MCF 10A (cell line): ENCODE data around the gene CPNE6. TPM values are rescaled to one million over a fixed set of nuclear protein-coding genes. Genes with fewer than 3 reads are reported as not detected.

Source experiments
- BruUV-seq: library from RNA; stranded (reverse); fragments of 400-500 nt; replicated peaks from 2 replicates; lab custom pipeline; 2021; lab: Mats Ljungman, UMichigan
- CTCF ChIA-PET: fragments of 300-600 bp; sonication (Branson Sonifier 250); formaldehyde crosslinking; extraction: SDS; loops from one replicate; lab custom pipeline; 2021; ENCODE audit warnings: antibody characterized with exemption, inconsistent platforms; lab: Yijun Ruan, JAX
- POLR2A ChIA-PET: fragments of 300-600, 350-650 bp; sonication (Branson Sonifier 250); formaldehyde crosslinking; extraction: SDS; loops from one replicate; lab custom pipeline; 2020; ENCODE audit warnings: antibody characterized with exemption, inconsistent platforms; lab: Yijun Ruan, JAX
- DNase-seq: peaks from one replicate; pipeline ENCODE4 v3.0.0-alpha.2; 2018; ENCODE audit not compliant: unreplicated experiment
- H3K27ac Mint-ChIP-seq: one replicate; pipeline ENCODE4 v1.8.0; 2022; ENCODE audit warnings: mild to moderate bottlenecking, low read depth, mixed read lengths; ENCODE audit not compliant: unreplicated experiment
- H3K27me3 Mint-ChIP-seq: one replicate; pipeline ENCODE4 v1.8.0; 2022; ENCODE audit warnings: mixed read lengths; ENCODE audit not compliant: insufficient read depth, unreplicated experiment
- H3K36me3 Mint-ChIP-seq: one replicate; pipeline ENCODE4 v1.8.0; 2022; ENCODE audit warnings: mild to moderate bottlenecking, moderate library complexity, mixed read lengths; ENCODE audit not compliant: insufficient read depth, unreplicated experiment
- H3K4me1 Mint-ChIP-seq: one replicate; pipeline ENCODE4 v1.8.0; 2022; ENCODE audit warnings: mixed read lengths; ENCODE audit not compliant: insufficient read depth, unreplicated experiment
- H3K4me3 Mint-ChIP-seq: one replicate; pipeline ENCODE4 v1.8.0; 2022; ENCODE audit warnings: mild to moderate bottlenecking, moderate library complexity, mixed read lengths; ENCODE audit not compliant: unreplicated experiment
- H3K9me3 Mint-ChIP-seq: one replicate; pipeline ENCODE4 v1.8.0; 2022; ENCODE audit warnings: mixed read lengths; ENCODE audit not compliant: unreplicated experiment
- intact Hi-C: fragments of 100-400 bp; cut with micrococcal nuclease; formaldehyde crosslinking; loops from 2 replicates; pipeline ENCODE4 v1.14.1; 2022
- total RNA-seq: library from RNA; stranded (reverse); gene quantifications from 2 replicates; pipeline ENCODE4 v1.2.3, GENCODE V29; 2022
- TF ChIP-seq, protein P1 (sequence below): fragments of 200-600 bp; IDR thresholded peaks from one replicate; pipeline ENCODE4 v1.8.0; 2022; ENCODE audit warnings: antibody characterized with exemption, mild to moderate bottlenecking; ENCODE audit not compliant: unreplicated experiment

The CPNE6 gene
- total RNA-seq, 1 experiment from 2014 or later: not detected

- TF ChIP-seq, protein P1, sequence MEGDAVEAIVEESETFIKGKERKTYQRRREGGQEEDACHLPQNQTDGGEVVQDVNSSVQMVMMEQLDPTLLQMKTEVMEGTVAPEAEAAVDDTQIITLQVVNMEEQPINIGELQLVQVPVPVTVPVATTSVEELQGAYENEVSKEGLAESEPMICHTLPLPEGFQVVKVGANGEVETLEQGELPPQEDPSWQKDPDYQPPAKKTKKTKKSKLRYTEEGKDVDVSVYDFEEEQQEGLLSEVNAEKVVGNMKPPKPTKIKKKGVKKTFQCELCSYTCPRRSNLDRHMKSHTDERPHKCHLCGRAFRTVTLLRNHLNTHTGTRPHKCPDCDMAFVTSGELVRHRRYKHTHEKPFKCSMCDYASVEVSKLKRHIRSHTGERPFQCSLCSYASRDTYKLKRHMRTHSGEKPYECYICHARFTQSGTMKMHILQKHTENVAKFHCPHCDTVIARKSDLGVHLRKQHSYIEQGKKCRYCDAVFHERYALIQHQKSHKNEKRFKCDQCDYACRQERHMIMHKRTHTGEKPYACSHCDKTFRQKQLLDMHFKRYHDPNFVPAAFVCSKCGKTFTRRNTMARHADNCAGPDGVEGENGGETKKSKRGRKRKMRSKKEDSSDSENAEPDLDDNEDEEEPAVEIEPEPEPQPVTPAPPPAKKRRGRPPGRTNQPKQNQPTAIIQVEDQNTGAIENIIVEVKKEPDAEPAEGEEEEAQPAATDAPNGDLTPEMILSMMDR: no peak
- Mint-ChIP-seq H3K4me3 (peak overlapping the region; percentile 97), H3K4me1 (peaks cover 9% of the 10 kb centered on the region), H3K27ac (peak overlapping the region; percentile 99), H3K9me3 (no peaks in the 10 kb centered on the region), H3K27me3 (no peaks in the 10 kb centered on the region), H3K36me3 (peaks cover 29% of the 10 kb centered on the region)
- ChIA-PET POLR2A (interaction anchor here (0.6 to 6.6 kb wide), 40 partner anchors 9 to 1157 kb away, joined by 3 to 252 read pairs (median 4); partner anchors contain the start of genes ACIN1, C14orf119, CHMP4A and CIDEB), CTCF (interaction anchor here (0.6 to 2.1 kb wide), 22 partner anchors 11 to 1229 kb away, joined by 3 to 8 read pairs (median 4); partner anchors contain the start of genes FITM1, PSME1 and PSME2)
- DNase-seq: peak; percentile 94
- intact Hi-C loops: loop anchor here (2.0 kb wide), 1 partner anchor 33 kb away; the partner anchor contains the start of genes PSME2 and RNF31
- BruUV-seq: no TSS peak
These were observed 42.6 kb downstream of the CPNE6 start for GRCh38 chr14:24113801-24114531.

GRCh38 chr14:24114532-24115421 is 43.4 kb downstream of the CPNE6 start, which contains the start of the genes DCAF11 and NRL:
DCAF11 (plus strand) TSS chr14:24114777; CDS start chr14:24115595, 818 bp downstream.
NRL (minus strand) TSS chr14:24114949; CDS start chr14:24082848, 32,101 bp downstream.
- peak; percentile 100 for DNase-seq
- Mint-ChIP-seq H3K27me3 (no peaks in the 10 kb centered on the region), H3K9me3 (no peaks in the 10 kb centered on the region), H3K4me3 (peak within 1 kb of the TSS; percentile 97), H3K27ac (peak within 1 kb of the TSS; percentile 99), H3K4me1 (peaks cover 9% of the 10 kb centered on the region), H3K36me3 (peaks cover 37% of the 10 kb centered on the region)
- intact Hi-C loops: loop anchor here (2.0 kb wide), 1 partner anchor 32 kb away; the partner anchor contains the start of genes PSME2 and RNF31
- TSS peak; percentile 52 for BruUV-seq
- CTCF ChIA-PET: interaction anchor here (0.6 to 2.1 kb wide), 24 partner anchors 9 to 1046 kb away, joined by 3 to 8 read pairs (median 4); partner anchors contain the start of genes FITM1, LTB4R2, PSME1 and PSME2
- TF ChIP-seq, protein P1: no peak
- POLR2A ChIA-PET: interaction anchor here (0.6 to 6.6 kb wide), 40 partner anchors 10 to 1158 kb away, joined by 3 to 252 read pairs (median 4); partner anchors contain the start of genes ACIN1, C14orf119, CHMP4A and CIDEB

GRCh38 chr14:24115422-24116127 is 44.2 kb downstream of the CPNE6 start:
- DNase-seq: no peak
- TF ChIP-seq, protein P1: no peak
- peak overlapping the region; percentile 97 for H3K4me3 Mint-ChIP-seq
- peak overlapping the region; percentile 99 for H3K27ac Mint-ChIP-seq
- CTCF ChIA-PET: interaction anchor here (0.7 to 2.1 kb wide), 12 partner anchors 13 to 554 kb away, joined by 3 to 8 read pairs (median 4); partner anchors contain the start of genes IRF9, LTB4R2 and PSME2
- H3K27me3 Mint-ChIP-seq: no peaks in the 10 kb centered on the region
- intact Hi-C loops: loop anchor here (2.0 kb wide), 1 partner anchor 31 kb away; the partner anchor contains the start of genes PSME2 and RNF31
- no TSS peak for BruUV-seq
- no peaks in the 10 kb centered on the region for H3K9me3 Mint-ChIP-seq
- H3K4me1 Mint-ChIP-seq: peaks cover 9% of the 10 kb centered on the region
- POLR2A ChIA-PET: interaction anchor here (0.7 to 6.6 kb wide), 23 partner anchors 11 to 1159 kb away, joined by 3 to 252 read pairs (median 11); partner anchors contain the start of genes CHMP4A, DHRS4L2, EMC9 and FITM1
- peaks cover 45% of the 10 kb centered on the region for H3K36me3 Mint-ChIP-seq
